ENCODE data around the gene MMS22L.
"Not testable (repeated sequence)": the region's sequence is repeated elsewhere in the genome, so short reads cannot be mapped to it uniquely, and the experiment has no call there.

- not testable (repeated sequence) for TF ChIP-seq CTCF (IDR thresholded peaks at IDR 0.05; ENCODE audit: insufficient read depth, low read depth, low read length); EZH2 (IDR thresholded peaks at IDR 0.05; ENCODE audit: insufficient read depth, low read length)
These were observed 127.6 kb downstream of the MMS22L start for GRCh38 chr6:97155447-97155846.
